Tibial nerve (tissue), 4 donors: ENCODE results near the gene SLC6A13. TPM values are rescaled to one million over a fixed set of nuclear protein-coding genes. Genes with fewer than 3 reads are reported as not detected.

Experiments used
- DNase-seq, 2 donors: peaks; one replicate each; pipeline ENCODE4 v3.0.0-alpha.2; 2019; ENCODE audit warnings: low spot score in 2 of 2
- H3K27ac ChIP-seq, 4 donors: fragments of 200-600 bp; sonication (generic) in 3 of 4; one replicate each; pipeline ENCODE4 v1.5.1; 2017 to 2019; ENCODE audit warnings: mild to moderate bottlenecking in 1 of 4
- H3K27me3 ChIP-seq, 2 donors: fragments of 200-600 bp; sonication (generic) in 1 of 2; one replicate each; pipeline versions ENCODE4 v1.5.1 to v1.6.0; 2017 to 2019
- H3K36me3 ChIP-seq, 3 donors: fragments of 200-600 bp; sonication (generic); one replicate each; pipeline ENCODE4 v1.5.1; 2018 to 2019
- H3K4me1 ChIP-seq, 4 donors: fragments of 200-600 bp; sonication (generic) in 3 of 4; one replicate each; pipeline ENCODE4 v1.5.1; 2017 to 2019
- H3K4me3 ChIP-seq, 4 donors: fragments of 200-600 bp; sonication (generic) in 3 of 4; one replicate each; pipeline ENCODE4 v1.5.1; 2017 to 2019; ENCODE audit warnings: mild to moderate bottlenecking in 1 of 4, moderate library complexity in 1 of 4
- H3K9me3 ChIP-seq, 4 donors: fragments of 200-600 bp; sonication (generic) in 3 of 4; one replicate each; pipeline ENCODE4 v1.5.1; 2017 to 2019
- CTCF ChIP-seq, 5 experiments: fragments of 200-600 bp in 3 of 5; fragments of 450-650 bp in 2 of 5; sonication (generic) in 3 of 5; IDR thresholded peaks; one replicate each; pipeline ENCODE4 v1.5.1; 2016 to 2019; ENCODE audit warnings: antibody characterized with exemption in 5 of 5, mild to moderate bottlenecking in 3 of 5, moderate library complexity in 2 of 5
- EP300 ChIP-seq, 2 donors: sonication (generic); formaldehyde crosslinking; IDR thresholded peaks; one replicate each; pipeline ENCODE4 v1.6.1; 2017; ENCODE audit warnings: antibody characterized with exemption in 2 of 2, mild to moderate bottlenecking in 1 of 2
- POLR2A ChIP-seq, 2 donors: fragments of 450-650 bp; IDR thresholded peaks; one replicate each; pipeline ENCODE4 v1.6.1; 2017; ENCODE audit warnings: antibody characterized with exemption in 2 of 2, mild to moderate bottlenecking in 2 of 2, moderate library complexity in 2 of 2
- WGBS, 2 donors: methylation state at CpG; one replicate each; pipeline ENCODE4 v1.1.5; 2018; 5-methylcytosine and 5-hydroxymethylcytosine counted together
- total RNA-seq, 4 donors: library from RNA; depleted of rRNA; stranded (reverse); fragments of >200 nt; gene quantifications; one replicate each; pipeline ENCODE4 v1.1.0, GENCODE V29; 2016

The SLC6A13 gene
- total RNA-seq, 4 donors from 2014 or later: 0.21 to 1.5 TPM; not detected in 2

GRCh38 chr12:206746-207440 is 55.7 kb downstream of the SLC6A13 start:
- Histone ChIP-seq H3K27ac (no peak overlapping the region), H3K4me1 (peaks cover 0 to 13% (median 1%) of the 10 kb centered on the region in 4 donors), H3K27me3 (peaks cover 0 to 30% of the 10 kb centered on the region in 2 donors), H3K9me3 (no peaks in the 10 kb centered on the region), H3K4me3 (no peak overlapping the region), H3K36me3 (no peaks in the 10 kb centered on the region)
- 90 to 91% methylated on average over 21 of the region's 21 CpGs for WGBS, 2 donors
- TF ChIP-seq EP300 (IDR thresholded peaks at IDR 0.05): no peak
- TF ChIP-seq CTCF (IDR thresholded peaks at IDR 0.05): no peak
- no peak for TF ChIP-seq POLR2A (IDR thresholded peaks at IDR 0.05)
- DNase-seq: no peak

GRCh38 chr12:205026-205425 is 57.6 kb downstream of the SLC6A13 start:
- DNase-seq: no peak

GRCh38 chr12:204261-204678 is 58.4 kb downstream of the SLC6A13 start:
- DNase-seq: no peak
- Histone ChIP-seq H3K36me3 (no peaks in the 10 kb centered on the region), H3K27me3 (peaks cover 0 to 27% of the 10 kb centered on the region in 2 donors), H3K9me3 (no peaks in the 10 kb centered on the region), H3K4me3 (peak overlapping the region in 2 of 4 donors; percentile 44 to 58), H3K4me1 (peaks cover 0 to 17% (median 1%) of the 10 kb centered on the region in 4 donors), H3K27ac (no peak overlapping the region)
- no peak for TF ChIP-seq POLR2A (IDR thresholded peaks at IDR 0.05)
- TF ChIP-seq EP300 (IDR thresholded peaks at IDR 0.05): no peak
- TF ChIP-seq CTCF (IDR thresholded peaks at IDR 0.05): no peak
- 83 to 85% methylated on average over 11 of the region's 11 CpGs for WGBS, 2 donors

More at GRCh38 chr12:205026-205425, 57.6 kb downstream of the SLC6A13 start:
- TF ChIP-seq CTCF (IDR thresholded peaks at IDR 0.05) (no peak), EP300 (IDR thresholded peaks at IDR 0.05) (no peak), POLR2A (IDR thresholded peaks at IDR 0.05) (no peak)
- Histone ChIP-seq H3K27ac (no peak overlapping the region), H3K27me3 (peaks cover 0 to 27% of the 10 kb centered on the region in 2 donors), H3K36me3 (no peaks in the 10 kb centered on the region), H3K9me3 (no peaks in the 10 kb centered on the region), H3K4me3 (no peak overlapping the region), H3K4me1 (peaks cover 0 to 13% (median 1%) of the 10 kb centered on the region in 4 donors)
- 87 to 90% methylated on average over 4 of the region's 4 CpGs for WGBS, 2 donors

GRCh38 chr12:203462-204260 is 59.0 kb downstream of the SLC6A13 start:
- DNase-seq: no peak
- H3K27me3 ChIP-seq: peaks cover 0 to 32% of the 10 kb centered on the region in 2 donors
- no peaks in the 10 kb centered on the region for H3K9me3 ChIP-seq
- no peaks in the 10 kb centered on the region for H3K36me3 ChIP-seq
- H3K4me3 ChIP-seq: peak overlapping the region; percentile 15 to 58 (median 46)
- H3K4me1 ChIP-seq: peaks cover 0 to 20% (median 1%) of the 10 kb centered on the region in 4 donors
- TF ChIP-seq EP300 (IDR thresholded peaks at IDR 0.05) (no peak), CTCF (IDR thresholded peaks at IDR 0.05) (peak in 4 of 5 experiments; percentile 16 to 54 (median 25)), POLR2A (IDR thresholded peaks at IDR 0.05) (no peak)
- 20 to 53% methylated on average over 32 to 41 of the region's 84 CpGs for WGBS, 2 donors
- H3K27ac ChIP-seq: no peak overlapping the region

- H3K27me3 ChIP-seq: peaks cover 0 to 34% of the 10 kb centered on the region in 2 donors
- H3K4me1 ChIP-seq: peaks cover 0 to 20% (median 1%) of the 10 kb centered on the region in 4 donors
- WGBS, 2 donors: 65 to 68% methylated on average over 13 to 14 of the region's 16 CpGs
- no peak overlapping the region for H3K27ac ChIP-seq
- no peak for TF ChIP-seq EP300 (IDR thresholded peaks at IDR 0.05)
- TF ChIP-seq POLR2A (IDR thresholded peaks at IDR 0.05): no peak
- TF ChIP-seq CTCF (IDR thresholded peaks at IDR 0.05): no peak
- H3K36me3 ChIP-seq: no peaks in the 10 kb centered on the region
- H3K4me3 ChIP-seq: peak overlapping the region in 3 of 4 donors; percentile 44 to 58 (median 47)
- H3K9me3 ChIP-seq: no peaks in the 10 kb centered on the region
- DNase-seq: no peak
These were observed 59.6 kb downstream of the SLC6A13 start for GRCh38 chr12:203074-203461.
